ENCODE measurements around the gene SP8. TPM values are rescaled to one million over a fixed set of nuclear protein-coding genes. Genes with fewer than 3 reads are reported as not detected.

The SP8 gene
- polyA plus RNA-seq, 1 donor (not counting 4 experiments of a cell fraction or from before 2014, with no cell fraction given): 0.17 TPM

DNA sequence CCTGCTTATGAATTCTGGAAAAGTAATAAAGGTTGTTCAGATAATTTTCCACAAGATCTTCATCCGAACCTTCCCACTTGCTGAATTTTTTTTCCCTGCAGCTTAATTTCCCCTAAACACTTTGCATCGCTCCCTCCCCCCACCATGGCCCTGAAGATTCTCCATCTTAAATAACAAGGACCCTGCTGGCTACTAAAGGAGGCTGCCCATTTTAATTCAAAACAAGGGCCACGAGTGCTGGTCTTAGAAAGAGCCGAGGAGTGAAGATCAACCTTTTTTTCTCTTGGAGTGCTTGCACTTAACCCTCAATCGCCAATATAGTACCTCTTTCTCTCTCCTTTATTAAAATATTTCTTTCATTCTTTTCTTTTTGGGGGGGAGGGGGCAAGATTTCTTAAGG is 9.2 kb upstream of the SP8 start:
- no peaks in the 10 kb centered on the region for H3K36me3 ChIP-seq (ENCODE audit: control insufficient read depth in 2 of 2, extremely low read depth in 1 of 2, insufficient read depth in 2 of 2, low read length in 2 of 2)
- no peaks in the 10 kb centered on the region for H4K20me1 ChIP-seq (ENCODE audit: control insufficient read depth, extremely low read depth, insufficient read depth, low read length)
- TF ChIP-seq EZH2 (IDR thresholded peaks at IDR 0.05; ENCODE audit: low read length) (no peak), CTCF (optimal IDR thresholded peaks at IDR 0.05 in 1 of 3, IDR thresholded peaks at IDR 0.05 in 1 of 3, conservative IDR thresholded peaks at IDR 0.05 in 1 of 3; ENCODE audit: extremely low read depth in 1 of 3, insufficient read depth in 2 of 3, low read length in 3 of 3) (no peak)
- no peak overlapping the region for H2AFZ ChIP-seq (ENCODE audit: control insufficient read depth, low read length)
- dilution Hi-C loops (cut with MboI; ENCODE audit: extremely low pct_ligation_motif_present, low sequenced_read_pairs): no loop called here
- H3K9me1 ChIP-seq (ENCODE audit: control insufficient read depth, extremely low read depth, insufficient read depth, low read length): no peaks in the 10 kb centered on the region
- no peak overlapping the region for H3K4me3 ChIP-seq (ENCODE audit: control insufficient read depth in 2 of 3, extremely low read depth in 1 of 3, insufficient read depth in 2 of 3, low read depth in 1 of 3, low read length in 3 of 3)
- FAIRE-seq (no peak), DNase-seq (ENCODE audit: low read depth, low spot score) (no peak)
- H3K27me3 ChIP-seq (ENCODE audit: control insufficient read depth, extremely low read depth, insufficient read depth, low read length): peaks cover 66% of the 10 kb centered on the region
- H3K4me2 ChIP-seq (ENCODE audit: control insufficient read depth, extremely low read depth, insufficient read depth, low read depth, low read length): no peak overlapping the region
- no peak overlapping the region for H3K9ac ChIP-seq (ENCODE audit: control insufficient read depth, extremely low read depth, insufficient read depth, low read length)
- H3K9me3 ChIP-seq (ENCODE audit: control insufficient read depth, low read depth, low read length): no peaks in the 10 kb centered on the region
- no peak overlapping the region for H3K27ac ChIP-seq (ENCODE audit: control insufficient read depth, insufficient read depth, low read length)
- no peaks in the 10 kb centered on the region for H3K79me2 ChIP-seq (ENCODE audit: control insufficient read depth, insufficient read depth, low read length)
- peaks cover 5% of the 10 kb centered on the region for H3K4me1 ChIP-seq (ENCODE audit: control insufficient read depth, extremely low read depth, insufficient read depth, low read length)

DNA sequence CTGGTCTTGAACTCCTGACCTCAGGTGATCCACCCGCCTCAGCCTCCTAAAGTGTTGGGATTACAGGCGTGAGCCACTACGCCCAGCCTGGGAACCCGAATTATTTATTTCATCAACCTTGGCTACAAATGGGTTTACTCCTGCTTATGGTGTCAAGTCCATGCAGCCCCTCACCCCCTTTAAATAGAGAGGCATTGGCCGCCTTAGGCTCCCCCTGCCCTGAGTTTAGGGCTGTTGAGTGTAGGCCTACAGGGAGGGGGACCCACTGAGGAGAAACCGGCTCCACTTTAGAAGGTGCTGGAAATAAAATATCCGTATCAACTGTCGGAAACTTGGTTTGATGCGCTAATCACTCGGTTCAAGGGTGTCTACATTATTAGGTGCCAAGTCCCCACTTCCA is 8.7 kb upstream of the SP8 start:
- FAIRE-seq (no peak), DNase-seq (ENCODE audit: low read depth, low spot score) (no peak)
- Histone ChIP-seq H2AFZ (ENCODE audit: control insufficient read depth, low read length) (no peak overlapping the region), H3K27me3 (ENCODE audit: control insufficient read depth, extremely low read depth, insufficient read depth, low read length) (peaks cover 71% of the 10 kb centered on the region), H3K4me3 (ENCODE audit: control insufficient read depth in 2 of 3, extremely low read depth in 1 of 3, insufficient read depth in 2 of 3, low read depth in 1 of 3, low read length in 3 of 3) (no peak overlapping the region), H3K9ac (ENCODE audit: control insufficient read depth, extremely low read depth, insufficient read depth, low read length) (no peak overlapping the region), H3K4me1 (ENCODE audit: control insufficient read depth, extremely low read depth, insufficient read depth, low read length) (peaks cover 5% of the 10 kb centered on the region), H3K27ac (ENCODE audit: control insufficient read depth, insufficient read depth, low read length) (no peak overlapping the region), H3K9me1 (ENCODE audit: control insufficient read depth, extremely low read depth, insufficient read depth, low read length) (no peaks in the 10 kb centered on the region), H3K79me2 (ENCODE audit: control insufficient read depth, insufficient read depth, low read length) (no peaks in the 10 kb centered on the region), H3K36me3 (ENCODE audit: control insufficient read depth in 2 of 2, extremely low read depth in 1 of 2, insufficient read depth in 2 of 2, low read length in 2 of 2) (no peaks in the 10 kb centered on the region), H3K9me3 (ENCODE audit: control insufficient read depth, low read depth, low read length) (no peaks in the 10 kb centered on the region), H4K20me1 (ENCODE audit: control insufficient read depth, extremely low read depth, insufficient read depth, low read length) (no peaks in the 10 kb centered on the region), H3K4me2 (ENCODE audit: control insufficient read depth, extremely low read depth, insufficient read depth, low read depth, low read length) (no peak overlapping the region)
- TF ChIP-seq EZH2 (IDR thresholded peaks at IDR 0.05; ENCODE audit: low read length) (no peak), CTCF (optimal IDR thresholded peaks at IDR 0.05 in 1 of 3, IDR thresholded peaks at IDR 0.05 in 1 of 3, conservative IDR thresholded peaks at IDR 0.05 in 1 of 3; ENCODE audit: extremely low read depth in 1 of 3, insufficient read depth in 2 of 3, low read length in 3 of 3) (no peak)
- dilution Hi-C loops (cut with MboI; ENCODE audit: extremely low pct_ligation_motif_present, low sequenced_read_pairs): no loop called here
